GM13977 (cell line): ENCODE results near the gene TACR1.

Experiments
- DNase-seq: peaks from one replicate; pipeline ENCODE4 v3.0.0; 2012; ENCODE audit warnings: low spot score
- in situ Hi-C: fragments of 300-500 bp; cut with MboI; formaldehyde crosslinking; loops from one replicate; pipeline ENCODE4 v1.12.0; 2022; ENCODE audit warnings: low sequenced_read_pairs, low pct_unique_long_range_greater_than_20kb, mixed read lengths, inconsistent platforms; ENCODE audit not compliant: unreplicated experiment
- TF ChIP-seq, protein P1 (sequence below): IDR thresholded peaks from 2 replicates; pipeline ENCODE4 v1.5.1; 2012; ENCODE audit warnings: mild to moderate bottlenecking, control low read depth; ENCODE audit not compliant: insufficient read depth; ENCODE audit errors: extremely low read depth, missing control alignments

TACR1 gene

DNA sequence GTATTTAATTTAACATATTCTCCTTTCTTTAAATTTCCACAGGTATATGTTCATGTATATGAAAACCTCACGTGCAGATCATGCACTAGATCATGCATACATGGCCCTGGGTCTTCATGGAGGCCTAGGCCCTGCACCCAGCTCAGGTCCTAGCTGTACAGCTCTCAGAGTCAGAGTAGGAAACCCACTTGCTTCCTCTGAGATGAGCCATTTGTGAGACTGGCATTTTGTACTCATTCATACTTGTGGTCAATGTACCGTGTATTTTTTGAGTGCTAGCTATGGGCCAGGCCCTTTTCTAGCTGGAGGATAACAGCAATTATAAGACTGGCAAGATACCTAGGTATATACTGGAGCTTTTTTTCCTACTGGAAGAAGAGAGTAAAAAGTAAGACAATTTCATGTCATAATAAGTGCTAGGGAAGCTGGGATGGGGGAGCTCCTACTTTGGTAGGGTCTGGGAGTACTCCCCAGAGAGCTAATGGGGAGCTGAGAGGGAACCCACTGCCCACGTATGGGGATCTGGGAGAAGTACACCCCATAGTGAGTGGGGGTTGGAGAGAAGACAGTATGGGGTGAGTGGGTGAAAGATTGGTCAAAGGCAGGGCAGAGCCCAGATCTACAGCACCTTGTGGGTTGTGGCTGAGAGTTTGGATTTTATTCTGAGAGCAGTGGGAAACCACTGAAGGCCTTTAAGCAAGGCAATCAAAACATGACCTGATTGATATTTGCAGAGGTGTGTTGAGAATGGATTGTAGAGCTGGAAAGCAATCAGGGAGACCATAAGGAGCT is 168.9 kb downstream of the TACR1 start:
- TF ChIP-seq, protein P1, sequence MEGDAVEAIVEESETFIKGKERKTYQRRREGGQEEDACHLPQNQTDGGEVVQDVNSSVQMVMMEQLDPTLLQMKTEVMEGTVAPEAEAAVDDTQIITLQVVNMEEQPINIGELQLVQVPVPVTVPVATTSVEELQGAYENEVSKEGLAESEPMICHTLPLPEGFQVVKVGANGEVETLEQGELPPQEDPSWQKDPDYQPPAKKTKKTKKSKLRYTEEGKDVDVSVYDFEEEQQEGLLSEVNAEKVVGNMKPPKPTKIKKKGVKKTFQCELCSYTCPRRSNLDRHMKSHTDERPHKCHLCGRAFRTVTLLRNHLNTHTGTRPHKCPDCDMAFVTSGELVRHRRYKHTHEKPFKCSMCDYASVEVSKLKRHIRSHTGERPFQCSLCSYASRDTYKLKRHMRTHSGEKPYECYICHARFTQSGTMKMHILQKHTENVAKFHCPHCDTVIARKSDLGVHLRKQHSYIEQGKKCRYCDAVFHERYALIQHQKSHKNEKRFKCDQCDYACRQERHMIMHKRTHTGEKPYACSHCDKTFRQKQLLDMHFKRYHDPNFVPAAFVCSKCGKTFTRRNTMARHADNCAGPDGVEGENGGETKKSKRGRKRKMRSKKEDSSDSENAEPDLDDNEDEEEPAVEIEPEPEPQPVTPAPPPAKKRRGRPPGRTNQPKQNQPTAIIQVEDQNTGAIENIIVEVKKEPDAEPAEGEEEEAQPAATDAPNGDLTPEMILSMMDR = no peak
- no peak for DNase-seq
- in situ Hi-C loops = no loop called here

DNA sequence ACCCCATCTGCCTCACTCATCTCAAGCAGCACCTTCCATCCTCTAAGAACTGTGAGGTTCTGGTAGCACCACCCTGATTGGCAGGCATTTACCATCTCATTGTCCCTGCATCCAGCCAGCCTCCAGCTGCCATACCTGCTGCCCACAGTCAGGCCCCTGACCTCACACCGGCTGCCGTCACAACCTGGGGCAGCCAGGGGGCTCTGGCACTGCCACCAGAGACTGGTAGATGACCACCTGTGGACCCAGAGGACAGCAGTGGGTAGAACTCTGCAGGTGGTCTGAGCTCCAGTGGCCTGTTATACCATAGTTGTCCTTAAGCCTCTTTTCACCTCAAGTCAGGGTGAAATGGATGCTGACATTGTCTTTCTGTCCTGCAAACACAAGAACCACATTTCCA is 171.4 kb downstream of the TACR1 start:
- DNase-seq = no peak
- TF ChIP-seq, protein P1 = no peak
- in situ Hi-C loops = no loop called here

DNA sequence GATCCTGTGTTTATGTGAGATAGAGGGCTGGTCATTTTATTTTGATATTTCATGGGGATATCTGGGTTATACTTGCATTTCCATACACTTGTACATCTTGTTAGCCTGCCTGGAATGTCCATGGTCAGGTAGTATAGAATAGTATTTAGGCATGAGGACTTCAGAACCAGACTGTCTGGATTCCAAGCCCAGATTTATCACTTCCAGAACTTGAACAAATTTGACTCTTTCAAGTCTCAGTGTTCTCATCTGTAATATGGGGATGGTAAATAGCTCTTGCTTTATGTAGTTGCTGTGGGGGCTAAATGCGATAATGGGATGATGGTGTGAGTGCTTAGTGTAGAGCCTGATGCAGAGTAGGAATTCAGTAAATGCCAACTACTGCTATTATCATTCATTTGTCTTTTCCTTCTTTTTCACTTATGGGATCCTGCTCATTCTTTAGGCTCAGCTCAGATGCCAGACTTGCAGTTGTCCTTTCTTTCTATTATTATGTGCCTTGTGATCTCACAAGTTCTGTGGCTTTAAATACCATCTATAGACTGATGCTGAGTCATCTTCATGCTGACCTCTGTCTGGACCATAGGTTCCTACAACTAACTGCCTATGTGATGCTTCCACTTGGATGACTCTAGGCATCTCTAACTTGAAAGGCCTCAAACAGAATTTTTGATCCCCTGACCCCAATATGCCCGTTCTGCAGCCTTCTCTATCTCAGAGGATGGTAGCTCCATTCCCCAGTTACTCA is 173.5 kb downstream of the TACR1 start:
- TF ChIP-seq, protein P1 = no peak
- DNase-seq = no peak
- in situ Hi-C loops = no loop called here

DNA sequence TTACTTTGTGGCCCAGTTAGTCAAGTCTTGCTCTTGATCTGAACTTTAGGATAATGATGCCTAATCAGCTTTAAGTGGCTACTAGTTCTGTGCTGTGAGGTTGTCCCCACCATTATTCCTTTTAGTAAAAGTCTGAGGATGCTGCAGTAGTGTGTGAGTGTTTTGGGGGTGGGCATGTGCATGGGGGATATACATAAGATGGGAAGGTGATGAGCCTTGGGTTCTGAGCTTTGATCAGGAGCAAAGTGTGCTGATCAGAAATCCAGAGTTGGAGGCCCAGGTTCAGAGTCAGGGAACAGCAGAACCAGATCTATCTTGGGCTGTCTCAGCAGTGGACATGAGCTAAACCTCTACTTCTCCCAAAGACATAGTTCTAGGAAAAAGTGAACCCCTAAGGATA is 174.1 kb downstream of the TACR1 start:
- DNase-seq = no peak
- TF ChIP-seq, protein P1 = no peak
- in situ Hi-C loops = no loop called here

DNA sequence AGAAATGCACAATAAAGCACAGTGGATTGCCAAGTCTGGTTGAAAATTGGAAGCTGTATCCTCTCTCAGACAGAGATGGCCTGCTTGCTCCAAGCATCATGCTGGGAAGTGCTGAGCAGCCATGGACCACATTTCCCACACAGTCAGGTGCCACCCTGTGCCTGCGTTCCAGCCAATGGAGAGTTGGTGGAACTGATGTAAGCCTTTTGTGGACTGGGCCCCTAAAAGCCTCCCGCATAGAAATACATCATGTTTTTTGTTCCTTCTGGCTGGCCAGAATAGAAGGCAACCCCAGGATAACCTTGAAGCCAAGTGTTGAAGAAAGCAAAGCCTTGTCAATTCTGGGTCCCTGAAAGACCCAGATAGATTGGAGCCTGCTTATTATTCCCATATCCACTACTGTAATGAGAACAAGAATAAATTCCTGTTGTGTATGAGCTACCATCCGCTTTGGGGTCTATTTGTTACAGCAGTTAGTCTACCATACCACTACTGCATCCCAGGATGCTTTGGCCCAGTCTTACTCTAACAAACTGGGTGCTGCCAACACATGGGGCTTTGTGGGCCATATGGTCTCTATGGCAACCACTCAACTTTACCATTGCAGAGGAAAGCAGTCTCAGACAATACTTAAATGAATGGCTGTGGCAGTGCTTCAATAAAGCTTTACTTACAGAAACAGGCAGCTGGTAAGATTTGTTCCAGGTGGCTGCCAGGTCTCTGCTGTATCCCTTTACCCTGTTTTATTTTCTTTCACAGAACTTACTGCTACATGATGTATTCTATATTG is 175.5 kb downstream of the TACR1 start:
- no peak for DNase-seq
- in situ Hi-C loops = no loop called here
- TF ChIP-seq, protein P1 = no peak

DNA sequence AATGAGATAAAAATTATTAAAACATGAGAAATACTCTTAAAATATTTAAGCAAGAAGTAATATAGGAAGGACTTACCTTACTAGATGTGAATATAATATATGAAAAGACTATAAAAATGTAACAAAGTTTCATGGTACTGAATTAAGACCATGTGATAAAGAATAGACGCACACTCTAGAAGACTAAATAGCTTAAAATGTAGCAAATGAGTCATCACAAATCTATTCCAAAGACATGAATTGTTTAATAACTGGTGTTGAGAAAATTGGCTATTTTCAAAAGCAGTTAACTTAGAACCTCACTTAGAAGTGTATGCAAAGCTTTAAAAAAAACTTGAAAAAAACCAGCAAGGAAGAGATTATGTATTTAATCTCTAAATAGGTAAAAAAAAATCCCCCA is 176.8 kb downstream of the TACR1 start:
- in situ Hi-C loops = no loop called here
- TF ChIP-seq, protein P1 = no peak
- DNase-seq = no peak
